ENCODE measurements around the gene PTCD2. TPM values are rescaled to one million over a fixed set of nuclear protein-coding genes. Genes with fewer than 3 reads are reported as not detected.

PTCD2 gene
- total and polyA plus RNA-seq, 9 of the 15 experiments (the other 6 are each of a cell fraction or from before 2014, with no cell fraction given), result 11.9 to 28.5 (median 18.6) TPM

- TF ChIP-seq ZBTB40 (IDR thresholded peaks at IDR 0.05) (0 out of 2 replicates have a peak, but pooled peaks have one; percentile 14), ZBTB40 (CRISPR knock-in tag; IDR thresholded peaks at IDR 0.05) (no peak), NFE2 (IDR thresholded peaks at IDR 0.05; ENCODE audit: low read depth) (peak; percentile 85), ZNF592 (IDR thresholded peaks at IDR 0.05) (peak; percentile 71), JUND (IDR thresholded peaks at IDR 0.05; ENCODE audit: borderline replicate concordance, low read depth, low read length) (no peak), JUND (tag; IDR thresholded peaks at IDR 0.05; ENCODE audit: borderline replicate concordance, low read depth, low read length) (peak; percentile 12; the same call in 1 of the 3 replicates), MAFG (tag; conservative IDR thresholded peaks at IDR 0.05) (peak; percentile 68), ZBTB5 (IDR thresholded peaks at IDR 0.05) (0 out of 2 replicates have a peak, but pooled peaks have one; percentile 44), BDP1 (IDR thresholded peaks at IDR 0.05; ENCODE audit: insufficient read depth, insufficient read length) (no peak), ZNF766 (CRISPR knock-in tag; conservative IDR thresholded peaks at IDR 0.05) (0 out of 2 replicates have a peak, but pooled peaks have one; percentile 57), CXXC5 (CRISPR knock-in tag; IDR thresholded peaks at IDR 0.05) (0 out of 2 replicates have a peak, but pooled peaks have one; percentile 15)
Observed at GRCh38 chr5:72305194-72306142, 14.7 kb upstream of the PTCD2 start (continued).
